ENCODE measurements around the gene EGLN2. TPM values are rescaled to one million over a fixed set of nuclear protein-coding genes. Genes with fewer than 3 reads are reported as not detected.
A peak's percentile ranks its signal among the peaks of the same experiment; 100 is the strongest.
"Not testable (repeated sequence)": the region's sequence is repeated elsewhere in the genome, so short reads cannot be mapped to it uniquely, and the experiment has no call there.

The EGLN2 gene
- total RNA-seq, 1 donor from 2014 or later: 151 TPM

DNA sequence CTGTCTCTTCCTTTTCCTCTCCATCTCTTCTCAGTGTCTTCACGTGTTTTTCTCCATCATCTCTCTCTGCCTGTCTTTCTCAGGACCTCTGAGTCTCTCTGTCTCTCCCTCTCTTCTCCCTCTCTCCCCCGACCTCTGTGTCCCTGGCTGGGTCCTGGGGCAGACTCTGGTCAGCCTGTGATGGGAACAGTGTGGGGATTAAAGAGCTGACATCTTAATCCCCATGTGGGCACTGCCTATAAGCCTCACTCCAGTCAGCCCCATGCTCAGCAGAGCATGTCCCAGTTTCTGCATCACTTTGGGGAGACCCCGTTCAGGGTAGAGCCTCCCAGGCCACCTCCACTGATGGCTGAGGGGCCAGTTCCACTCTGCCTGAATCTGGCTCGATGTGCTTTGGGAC is 16.2 kb downstream of the EGLN2 start:
- DNase-seq (ENCODE audit: low read depth in 2 of 2): no peak

DNA sequence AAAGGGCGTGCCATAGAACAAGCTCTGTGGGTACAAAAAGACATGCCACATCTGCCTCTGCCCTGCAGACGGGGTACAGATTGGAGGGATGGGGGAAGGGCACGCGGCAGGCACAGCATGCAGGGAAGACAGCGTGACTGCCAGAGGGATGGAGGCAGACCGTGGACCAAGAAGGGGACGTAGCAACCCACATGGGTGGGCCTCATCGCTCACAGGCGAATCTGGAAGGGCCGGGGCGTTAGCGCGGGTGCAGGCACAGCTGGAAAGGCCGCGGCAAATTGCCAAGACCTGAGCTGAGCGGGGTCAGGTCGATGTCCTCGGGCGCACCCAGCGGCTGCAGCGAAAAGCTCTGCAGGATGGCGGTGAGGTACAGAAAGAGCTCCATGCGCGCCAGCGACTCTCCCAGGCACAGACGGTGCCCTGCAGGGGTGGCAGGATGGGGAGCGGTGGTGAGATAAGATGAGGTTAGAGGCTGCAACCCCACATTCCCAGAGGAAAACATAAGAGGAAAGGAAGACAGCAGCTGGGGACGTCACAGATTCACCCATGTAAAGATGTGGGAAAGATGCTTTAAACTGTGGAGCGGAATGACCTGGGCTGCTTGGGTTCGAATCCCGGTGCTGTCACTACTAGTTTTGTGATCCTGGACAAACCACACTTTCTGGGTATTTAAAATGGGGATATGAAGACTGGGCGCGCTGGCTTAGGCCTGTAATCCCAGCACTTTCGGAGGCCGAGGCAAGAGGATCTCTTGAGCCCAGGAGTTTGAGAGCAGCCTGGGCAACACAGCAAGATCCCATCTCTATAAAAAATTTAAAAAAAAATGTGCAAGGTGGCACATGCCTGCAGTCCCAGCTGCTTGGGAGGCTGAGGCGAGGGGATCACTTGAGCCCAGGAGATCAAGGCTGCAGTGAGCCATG is 19.7 kb downstream of the EGLN2 start:
- DNase-seq (ENCODE audit: low read depth in 2 of 2): peak; percentile 51

- peak in 1 of 2 donors; percentile 54 for DNase-seq (ENCODE audit: low read depth in 2 of 2)
These were observed 20.7 kb downstream of the EGLN2 start for GRCh38 chr19:40819479-40820234.

DNA sequence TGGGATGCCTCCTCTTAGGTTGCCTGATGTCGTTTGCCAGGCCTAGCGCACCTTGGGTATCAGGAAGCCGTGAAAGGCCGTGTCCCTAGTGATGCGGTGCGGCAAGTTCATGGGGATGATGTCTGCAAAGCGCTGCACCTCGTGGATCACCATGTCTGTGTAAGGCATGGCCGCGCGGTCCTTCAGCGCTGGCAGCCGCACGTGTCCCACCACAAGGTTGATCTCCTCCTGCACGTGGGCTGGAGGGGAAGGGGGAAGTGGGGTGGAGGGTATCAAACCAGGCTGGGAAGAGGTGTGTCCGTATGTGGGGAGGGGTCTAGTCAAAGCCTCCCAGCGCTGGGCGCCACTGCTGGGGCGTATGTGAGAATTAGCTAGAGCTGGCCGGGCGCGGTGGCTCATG is 23.2 kb downstream of the EGLN2 start:
- no peak for DNase-seq (ENCODE audit: low read depth in 2 of 2)

GRCh38 chr19:40822704-40823553 is 23.9 kb downstream of the EGLN2 start:
- not testable (repeated sequence) for DNase-seq (ENCODE audit: low read depth in 2 of 2)

GRCh38 chr19:40824916-40825315 is 25.9 kb downstream of the EGLN2 start:
- not testable (repeated sequence) for DNase-seq (ENCODE audit: low read depth in 2 of 2)

- not testable (repeated sequence) for DNase-seq (ENCODE audit: low read depth in 2 of 2)
These were observed 26.6 kb downstream of the EGLN2 start for GRCh38 chr19:40825460-40826095.

- not testable (repeated sequence) for DNase-seq (ENCODE audit: low read depth in 2 of 2)
These were observed 27.3 kb downstream of the EGLN2 start for GRCh38 chr19:40826312-40826698.

DNA sequence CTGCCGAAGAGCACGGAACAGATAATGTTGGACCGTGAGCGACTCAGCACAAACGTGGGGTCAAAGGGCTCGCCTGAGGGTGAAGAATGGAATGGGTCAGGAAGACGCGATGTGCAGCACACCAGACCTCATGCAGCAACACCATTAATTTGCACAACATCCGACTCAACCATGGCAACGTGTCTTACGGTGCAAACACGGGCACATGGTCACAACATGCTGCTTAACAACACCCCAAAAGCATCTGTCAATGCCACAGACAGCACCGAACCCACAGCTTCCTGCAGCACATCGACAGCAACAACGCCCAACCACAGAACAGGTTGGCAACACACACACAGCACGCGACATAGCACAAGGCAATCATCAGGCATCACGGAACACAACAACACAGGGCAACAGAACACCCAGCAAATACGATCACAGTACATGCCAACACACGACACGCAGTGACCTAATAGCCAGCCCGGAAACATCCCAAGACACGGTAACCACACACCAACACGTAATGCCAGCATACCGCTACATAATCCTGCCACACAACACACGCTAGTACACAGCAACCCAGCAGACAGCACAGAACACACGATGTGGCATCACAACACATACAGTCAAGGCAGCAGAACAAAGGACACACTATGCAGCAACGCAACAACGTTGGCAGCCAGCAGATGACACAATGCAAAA is 27.9 kb downstream of the EGLN2 start:
- not testable (repeated sequence) for DNase-seq (ENCODE audit: low read depth in 2 of 2)

GRCh38 chr19:40827386-40828247 is 28.6 kb downstream of the EGLN2 start:
- no peak for DNase-seq (ENCODE audit: low read depth in 2 of 2)

DNA sequence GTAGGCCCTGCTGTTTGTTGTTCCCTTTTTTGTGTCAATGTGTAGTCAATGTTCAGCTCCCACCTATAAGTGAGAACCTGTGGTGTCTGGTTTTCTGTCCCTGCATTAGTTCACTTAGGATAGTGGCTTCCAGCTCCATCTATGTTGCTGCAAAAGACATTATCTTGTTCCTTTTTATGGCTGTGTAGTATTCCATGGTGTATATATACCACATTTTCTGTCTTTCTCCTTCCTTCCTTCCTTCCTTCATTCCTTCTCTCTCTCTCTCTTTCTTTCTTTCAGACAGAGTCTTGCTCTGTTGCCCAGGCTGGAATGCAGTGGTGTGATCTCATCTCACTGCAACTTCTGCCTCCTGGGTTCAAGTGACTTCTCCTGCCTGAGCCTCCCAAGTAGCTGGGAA is 30.2 kb downstream of the EGLN2 start:
- DNase-seq (ENCODE audit: low read depth in 2 of 2): no peak

DNA sequence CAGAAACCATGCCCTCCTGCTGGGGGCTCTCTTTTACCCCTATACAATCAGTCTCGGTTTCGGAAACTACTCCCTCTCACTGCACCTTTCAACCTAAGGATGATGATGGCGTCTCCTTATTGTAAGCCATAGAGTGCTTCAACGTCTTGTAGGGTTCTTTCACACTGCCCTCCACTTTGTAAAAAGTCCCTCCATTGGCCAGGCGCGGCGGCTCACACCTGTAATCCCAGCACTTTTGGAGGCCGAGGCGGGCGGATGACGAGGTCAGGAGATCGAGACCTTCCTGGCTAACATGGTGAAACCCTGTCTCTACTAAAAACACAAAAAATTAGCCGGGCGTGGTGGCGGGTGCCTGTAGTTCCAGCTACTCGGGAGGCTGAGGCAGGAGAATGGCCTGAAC is 31.8 kb downstream of the EGLN2 start:
- not testable (repeated sequence) for DNase-seq (ENCODE audit: low read depth in 2 of 2)

DNA sequence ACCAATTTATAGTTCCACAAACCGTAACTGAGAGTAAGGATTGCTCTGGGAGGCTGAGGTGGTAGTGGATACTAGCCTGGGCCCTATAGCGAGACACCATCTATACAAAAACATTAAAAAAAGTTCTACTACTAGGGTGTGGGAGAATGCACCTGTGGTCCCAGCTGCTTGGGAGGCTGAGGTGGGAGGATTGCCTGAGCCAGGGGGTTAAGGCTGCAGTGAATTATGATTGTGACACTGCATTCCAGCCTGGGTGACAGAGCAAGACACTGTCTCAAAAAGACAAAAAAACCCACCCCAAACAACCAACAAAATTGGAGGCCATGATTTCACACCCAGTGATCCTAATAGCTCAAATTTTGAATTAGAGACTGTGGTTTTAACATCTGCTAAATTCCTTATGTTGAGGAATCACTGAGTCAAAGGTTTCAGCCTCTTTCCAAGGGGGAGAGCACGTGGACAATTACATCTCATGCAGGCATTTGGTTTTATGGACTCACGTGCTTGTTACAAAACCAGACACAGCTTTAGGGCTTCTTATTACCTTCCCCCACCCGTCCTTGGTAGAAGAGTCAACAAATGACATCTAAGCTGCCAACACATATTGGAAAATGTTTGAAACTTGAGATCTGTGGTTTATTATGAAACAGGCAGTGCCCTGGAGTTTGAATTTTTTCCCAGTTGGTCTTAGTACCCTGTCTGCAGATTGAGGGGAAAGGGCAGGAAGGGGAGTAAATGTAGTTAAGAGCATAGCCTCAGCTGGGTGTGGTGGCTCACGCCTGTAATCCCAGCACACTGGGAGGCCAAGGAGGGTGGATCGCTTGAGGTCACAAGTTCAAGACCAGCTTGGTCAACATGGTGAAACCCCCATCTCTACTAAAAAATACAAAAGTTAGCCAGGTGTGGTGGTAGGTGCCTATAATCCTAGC is 32.8 kb downstream of the EGLN2 start:
- no peak for DNase-seq (ENCODE audit: low read depth in 2 of 2)

GRCh38 chr19:40832431-40832790 is 33.4 kb downstream of the EGLN2 start:
- not testable (repeated sequence) for DNase-seq (ENCODE audit: low read depth in 2 of 2)

- not testable (repeated sequence) for DNase-seq (ENCODE audit: low read depth in 2 of 2)
These were observed 34.9 kb downstream of the EGLN2 start for GRCh38 chr19:40833728-40834533.

DNA sequence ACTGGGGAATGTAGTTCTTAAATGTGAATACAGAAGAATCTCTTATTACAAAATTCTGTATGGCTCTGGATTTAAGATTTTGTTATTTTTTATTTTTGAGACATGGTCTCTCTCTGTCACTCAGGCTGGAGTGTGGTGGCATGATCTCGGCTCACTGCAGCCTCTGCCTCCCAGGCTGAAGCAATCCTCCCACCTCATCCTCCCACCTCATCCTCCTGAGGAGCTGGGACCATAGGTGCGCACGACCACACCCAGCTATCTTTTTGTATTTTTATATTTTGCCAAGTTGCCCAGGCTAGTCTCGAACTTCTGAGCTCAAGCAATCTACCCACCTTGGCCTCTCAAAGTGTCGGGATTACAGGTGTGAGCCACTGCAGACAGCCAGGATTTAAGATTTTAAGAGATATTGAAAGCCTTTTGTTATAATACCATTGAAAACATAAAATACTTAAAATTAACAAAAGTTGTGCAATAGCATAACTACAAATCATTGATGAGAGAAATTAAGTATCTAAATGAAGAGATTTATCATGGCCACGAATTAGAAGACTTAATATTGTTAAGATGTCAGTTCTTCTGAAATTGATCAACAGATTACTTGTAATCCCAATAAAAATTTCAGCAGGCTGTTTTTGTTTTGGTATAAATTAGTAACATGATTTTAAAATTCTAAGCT is 37.9 kb downstream of the EGLN2 start:
- DNase-seq (ENCODE audit: low read depth in 2 of 2): no peak

DNA sequence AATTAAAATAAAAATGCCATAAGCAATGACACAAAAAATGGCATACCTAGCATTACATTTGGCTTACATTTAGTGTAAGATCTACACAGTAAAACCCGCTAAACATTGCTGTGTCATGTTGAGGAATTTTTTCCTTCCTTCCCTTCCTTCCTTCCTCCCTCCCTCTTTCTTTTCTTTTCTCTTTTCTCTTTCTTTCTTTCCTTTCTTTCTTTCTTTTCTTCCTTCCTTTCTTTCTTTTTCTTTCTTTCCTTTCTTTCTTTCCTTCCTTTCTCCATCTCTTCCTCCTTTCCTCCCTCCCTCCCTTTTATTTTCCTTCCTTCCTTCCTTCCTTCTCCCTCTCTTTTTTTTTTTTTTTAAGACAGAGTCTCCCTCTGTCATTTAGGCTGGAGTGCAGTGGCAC is 39.5 kb downstream of the EGLN2 start:
- not testable (repeated sequence) for DNase-seq (ENCODE audit: low read depth in 2 of 2)

All from lung microvascular endothelial cell (primary cell).